Measurements from ENCODE around the gene SMNDC1. TPM values are rescaled to one million over a fixed set of nuclear protein-coding genes. Genes with fewer than 3 reads are reported as not detected.
"Not testable (repeated sequence)": the region's sequence is repeated elsewhere in the genome, so short reads cannot be mapped to it uniquely, and the experiment has no call there.

Gene SMNDC1
- total RNA-seq, 1 donor from 2014 or later: 6.3 TPM

DNA sequence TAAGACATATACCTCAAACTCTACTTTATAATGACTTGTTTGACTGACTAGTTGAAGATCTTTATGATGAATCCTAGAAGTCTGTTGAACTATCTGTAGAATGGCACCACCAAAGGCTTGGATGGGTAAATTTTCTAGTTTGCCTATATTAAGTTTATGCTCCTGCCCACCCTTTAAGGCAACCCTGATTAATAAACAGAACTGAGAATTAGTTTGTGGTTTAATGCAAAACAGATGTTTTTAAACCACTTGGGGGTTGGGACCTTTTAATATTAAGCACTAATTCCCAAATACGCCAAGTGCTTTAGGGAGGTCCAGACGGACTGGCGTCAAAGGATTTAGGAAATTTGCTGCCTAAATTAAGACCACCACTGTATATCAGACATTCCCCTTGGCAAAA, 20.5 kb downstream of the SMNDC1 start:
- no peak for DNase-seq (ENCODE audit: low read depth in 2 of 2)

- peak; percentile 71 to 81 for DNase-seq (ENCODE audit: low read depth in 2 of 2)
Observed at GRCh38 chr10:110279407-110279986, 25.2 kb downstream of the SMNDC1 start.

GRCh38 chr10:110278562-110279406, 25.9 kb downstream of the SMNDC1 start:
- no peak for DNase-seq (ENCODE audit: low read depth in 2 of 2)

DNA sequence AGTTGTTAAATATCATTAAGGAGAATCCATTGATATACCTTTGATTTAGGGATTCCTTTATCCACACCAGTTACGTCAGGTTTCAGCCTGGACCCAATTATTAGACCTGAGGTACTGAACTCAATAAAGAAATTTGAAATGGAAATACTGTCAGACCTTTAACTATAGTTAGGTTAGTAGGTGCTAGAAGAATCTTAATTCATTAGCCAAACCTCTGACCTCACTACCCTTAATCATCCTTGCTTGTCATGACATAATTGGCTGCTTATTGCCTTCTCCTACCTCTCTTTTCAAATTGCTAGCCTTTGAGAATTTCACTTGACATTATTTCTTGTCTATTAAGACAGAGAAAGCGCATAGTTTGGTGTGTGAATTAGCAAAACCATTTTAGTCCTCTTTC, 27.1 kb downstream of the SMNDC1 start:
- DNase-seq (ENCODE audit: low read depth in 2 of 2): no peak

DNA sequence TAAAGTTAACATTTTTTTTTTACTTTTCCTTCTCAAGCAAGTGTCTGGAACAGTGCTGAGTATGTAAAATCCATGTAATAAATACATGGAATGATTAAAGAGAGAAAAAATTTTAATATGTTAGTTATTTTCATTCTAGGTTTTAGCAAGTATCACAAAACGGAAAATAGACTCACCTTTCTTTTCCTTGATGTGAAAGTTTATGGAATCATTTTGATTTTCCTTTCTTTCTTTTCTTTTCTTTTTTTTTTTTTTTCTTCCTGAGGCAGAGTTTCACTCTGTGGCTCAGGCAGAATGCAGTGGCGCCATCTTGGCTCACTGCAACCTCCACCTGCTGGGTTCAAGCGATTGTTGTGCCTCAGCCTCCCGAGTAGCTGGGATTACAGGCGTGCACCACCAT, 28.1 kb downstream of the SMNDC1 start:
- no peak for DNase-seq (ENCODE audit: low read depth in 2 of 2)

- no peak for DNase-seq (ENCODE audit: low read depth in 2 of 2)
Observed at GRCh38 chr10:110275128-110275729, 29.5 kb downstream of the SMNDC1 start.

GRCh38 chr10:110274647-110275046, 30.1 kb downstream of the SMNDC1 start:
- DNase-seq (ENCODE audit: low read depth in 2 of 2): no peak

- no peak for DNase-seq (ENCODE audit: low read depth in 2 of 2)
Observed at GRCh38 chr10:110274072-110274627, 30.6 kb downstream of the SMNDC1 start.

DNA sequence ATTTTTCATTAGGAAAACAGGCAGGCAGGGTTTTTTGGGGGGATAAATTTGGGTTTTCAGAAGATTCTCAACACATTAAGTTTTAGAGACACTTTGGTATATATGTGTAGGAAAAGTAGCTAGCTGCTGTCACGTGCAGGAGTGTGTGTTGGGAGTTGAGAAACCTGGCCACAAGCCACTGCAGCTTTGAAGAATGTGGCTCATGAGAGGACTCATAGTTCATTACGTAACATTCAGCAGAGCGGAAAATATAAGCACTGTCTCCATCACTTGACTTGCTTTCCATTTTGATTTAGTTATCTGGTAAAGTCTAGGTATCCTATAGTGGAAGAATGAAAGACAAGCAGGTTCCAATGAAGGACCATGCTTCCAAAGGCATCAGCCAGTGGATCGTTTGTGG, 31.2 kb downstream of the SMNDC1 start:
- peak in 1 of 2 donors; percentile 56 for DNase-seq (ENCODE audit: low read depth in 2 of 2)

GRCh38 chr10:110272995-110273394, 31.7 kb downstream of the SMNDC1 start:
- not testable (repeated sequence) for DNase-seq (ENCODE audit: low read depth in 2 of 2)

- DNase-seq (ENCODE audit: low read depth in 2 of 2): peak in 1 of 2 donors; percentile 8
Observed at GRCh38 chr10:110269374-110270318, 35.1 kb downstream of the SMNDC1 start.

DNA sequence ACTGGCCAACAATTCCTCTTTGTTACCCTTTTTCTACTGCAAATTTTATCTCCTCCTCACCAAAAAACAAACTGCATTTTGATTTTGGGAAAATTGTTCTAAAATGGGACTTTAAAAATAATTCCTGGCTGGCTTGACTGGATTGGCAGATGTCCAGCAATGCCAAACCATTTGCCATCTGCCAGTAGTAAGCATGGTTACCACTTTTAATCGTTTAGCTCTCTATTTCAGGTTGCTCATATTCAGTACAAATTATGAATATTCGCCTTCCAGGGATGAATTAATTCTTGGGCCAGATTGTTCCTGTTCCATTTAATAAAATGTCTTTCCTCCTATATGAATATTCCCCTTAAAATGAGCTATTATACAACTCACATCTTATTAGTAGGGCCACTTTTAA, 35.7 kb downstream of the SMNDC1 start:
- DNase-seq (ENCODE audit: low read depth in 2 of 2): no peak

- DNase-seq (ENCODE audit: low read depth in 2 of 2): no peak
Observed at GRCh38 chr10:110268442-110268841, 36.3 kb downstream of the SMNDC1 start.

GRCh38 chr10:110267276-110267675, 37.4 kb downstream of the SMNDC1 start:
- no peak for DNase-seq (ENCODE audit: low read depth in 2 of 2)

DNA sequence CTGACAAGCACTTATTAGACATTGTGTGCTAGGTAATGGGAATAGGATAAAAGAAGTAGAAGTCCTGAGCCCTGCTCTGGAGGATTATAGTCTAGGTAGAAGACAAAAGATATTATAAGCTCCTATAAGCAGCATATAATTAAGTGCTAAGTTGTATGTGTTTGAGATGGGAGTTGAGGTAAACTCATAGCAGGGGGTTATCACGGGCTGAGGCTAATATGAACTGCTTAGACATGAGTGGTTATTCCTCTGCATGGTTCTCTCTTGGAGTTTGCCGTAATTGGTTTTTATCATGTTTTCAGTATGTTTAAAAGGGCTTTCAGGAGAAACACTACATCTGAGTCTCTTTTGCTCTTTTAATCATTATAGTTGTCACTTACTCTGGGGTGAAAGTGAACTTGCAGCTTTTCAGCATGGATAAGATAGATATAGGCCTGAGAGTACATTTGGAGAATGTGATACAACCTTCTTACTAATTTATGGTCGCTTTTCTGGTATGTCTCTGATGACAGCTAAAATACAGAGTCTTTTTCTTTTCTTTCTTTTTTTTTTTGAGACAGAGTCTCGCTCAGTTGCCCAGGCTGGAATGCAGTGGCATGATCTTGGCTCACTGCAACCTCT, 39.0 kb downstream of the SMNDC1 start:
- DNase-seq (ENCODE audit: low read depth in 2 of 2): no peak

- no peak for DNase-seq (ENCODE audit: low read depth in 2 of 2)
Observed at GRCh38 chr10:110263164-110263563, 41.6 kb downstream of the SMNDC1 start.

DNA sequence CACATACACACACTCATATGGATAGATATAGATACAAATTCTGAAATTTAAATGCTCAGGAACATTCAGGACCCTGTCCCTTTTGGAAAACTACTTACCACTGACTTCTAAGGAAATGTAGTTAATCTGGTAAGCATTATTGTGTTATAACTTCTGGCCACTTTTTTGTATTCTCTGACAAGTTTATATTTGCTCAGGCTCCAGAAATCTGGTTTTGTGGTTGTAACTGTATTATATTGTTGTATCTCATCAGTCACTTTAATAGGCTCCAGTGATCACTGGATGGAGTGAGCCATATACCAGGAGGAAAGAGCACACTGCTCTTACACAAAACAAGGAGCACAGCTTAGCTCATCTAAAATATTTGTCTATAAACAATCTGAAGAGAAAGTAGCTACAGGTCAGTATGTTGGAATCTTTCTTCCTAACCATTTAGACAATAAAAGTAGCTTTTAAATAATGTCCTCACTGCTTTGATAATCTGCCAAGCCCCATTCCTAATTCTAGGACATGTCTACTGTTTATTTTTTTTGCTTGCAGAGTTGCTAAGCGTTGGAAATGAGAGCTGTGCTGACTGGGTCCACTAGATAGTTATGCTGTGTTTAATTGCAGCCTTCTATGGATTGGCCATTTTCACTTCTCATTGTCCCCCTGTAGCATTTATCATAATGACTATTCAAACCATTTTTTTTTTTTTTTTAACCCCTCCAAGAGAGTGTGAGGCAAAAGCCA, 43.8 kb downstream of the SMNDC1 start:
- DNase-seq (ENCODE audit: low read depth in 2 of 2): no peak

GRCh38 chr10:110259317-110259716, 45.4 kb downstream of the SMNDC1 start:
- no peak for DNase-seq (ENCODE audit: low read depth in 2 of 2)

GRCh38 chr10:110258542-110258941, 46.2 kb downstream of the SMNDC1 start:
- no peak for DNase-seq (ENCODE audit: low read depth in 2 of 2)

- no peak for DNase-seq (ENCODE audit: low read depth in 2 of 2)
Observed at GRCh38 chr10:110254467-110254866, 50.3 kb downstream of the SMNDC1 start.

Data from lung microvascular endothelial cell (primary cell).